GM19099 (cell line): Measurements from ENCODE around the gene CTLA4.

Source experiments
- POLR2A ChIP-seq: IDR thresholded peaks from 3 replicates; pipeline ENCODE4 v1.6.1; 2011; ENCODE audit warnings: low read depth; ENCODE audit not compliant: insufficient read length; ENCODE audit errors: extremely low read depth

Gene CTLA4

DNA sequence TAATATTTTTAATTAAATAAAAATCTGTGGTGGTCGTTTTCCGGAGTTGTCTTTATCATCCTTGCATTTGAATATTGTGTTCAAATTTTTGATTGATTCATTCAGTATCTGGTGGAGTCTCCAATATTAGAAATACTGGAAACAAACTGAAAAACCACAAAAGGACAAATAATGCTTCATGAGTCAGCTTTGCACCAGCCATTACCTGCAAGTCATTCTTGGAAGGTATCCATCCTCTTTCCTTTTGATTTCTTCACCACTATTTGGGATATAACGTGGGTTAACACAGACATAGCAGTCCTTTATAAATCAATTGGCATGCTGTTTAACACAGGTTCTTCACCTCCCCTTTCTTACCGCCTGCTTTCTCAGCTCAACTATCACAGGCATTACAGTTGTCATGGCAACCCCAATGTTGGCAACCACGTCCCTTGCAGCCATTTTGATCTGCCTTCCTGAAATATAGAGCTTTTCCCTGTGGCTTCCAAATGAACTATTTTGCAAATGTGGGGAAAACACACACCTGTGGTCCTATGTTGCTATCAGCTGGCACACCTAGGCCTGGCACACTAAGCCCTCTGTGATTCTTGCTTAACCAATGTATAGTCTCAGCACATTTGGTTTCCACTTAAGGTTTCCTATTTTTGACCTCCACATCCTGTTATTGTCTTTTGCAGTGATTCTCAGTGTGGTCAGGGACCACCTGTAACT lies 6.5 kb downstream of the CTLA4 start:
- no peak for TF ChIP-seq POLR2A

GRCh38 chr2:203875471-203875870 lies 7.9 kb downstream of the CTLA4 start:
- TF ChIP-seq POLR2A: no peak

DNA sequence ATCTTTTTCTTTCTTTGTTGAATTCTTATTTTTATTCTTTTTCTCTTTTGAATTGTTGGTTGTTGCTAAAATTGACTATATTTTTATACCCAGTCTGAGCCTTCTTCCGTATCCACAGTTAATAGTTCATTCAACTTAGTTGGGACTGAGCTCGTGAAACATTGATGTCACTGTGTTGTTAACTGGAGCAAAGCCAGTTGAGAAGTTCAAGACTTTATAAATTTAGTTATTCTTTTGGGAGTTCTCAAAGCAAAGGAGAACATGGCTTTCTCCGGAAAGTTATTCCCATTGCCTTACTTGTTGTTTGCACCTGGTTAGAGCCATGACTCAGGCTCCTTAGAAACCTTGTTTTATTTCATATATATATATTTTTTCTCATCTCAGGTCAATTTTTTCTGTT lies 8.8 kb downstream of the CTLA4 start:
- no peak for TF ChIP-seq POLR2A

GRCh38 chr2:203878063-203878462 lies 10.5 kb downstream of the CTLA4 start:
- TF ChIP-seq POLR2A: no peak

GRCh38 chr2:203880557-203881125 lies 13.1 kb downstream of the CTLA4 start:
- TF ChIP-seq POLR2A: no peak

DNA sequence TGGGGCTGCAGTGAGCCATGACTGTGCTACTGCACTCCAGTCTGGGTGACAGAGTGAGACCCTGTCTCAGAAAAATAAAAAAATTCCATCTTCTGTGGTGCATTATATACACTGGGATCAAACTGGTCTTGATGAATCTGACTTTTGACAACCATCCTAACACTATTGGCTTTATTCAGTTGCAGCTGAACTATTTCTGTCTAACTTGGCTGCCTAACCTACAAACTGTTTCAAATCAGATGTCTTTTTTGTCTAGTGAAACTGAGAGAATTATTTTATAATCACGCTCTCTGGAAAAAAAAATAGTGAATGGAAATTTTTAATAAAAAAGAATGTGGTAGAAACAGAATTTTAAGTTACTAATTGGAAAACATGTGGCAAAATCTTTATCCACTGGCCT lies 15.0 kb downstream of the CTLA4 start:
- TF ChIP-seq POLR2A: no peak

GRCh38 chr2:203886661-203887151 lies 19.1 kb downstream of the CTLA4 start:
- no peak for TF ChIP-seq POLR2A

GRCh38 chr2:203887677-203888076 lies 20.1 kb downstream of the CTLA4 start:
- no peak for TF ChIP-seq POLR2A

DNA sequence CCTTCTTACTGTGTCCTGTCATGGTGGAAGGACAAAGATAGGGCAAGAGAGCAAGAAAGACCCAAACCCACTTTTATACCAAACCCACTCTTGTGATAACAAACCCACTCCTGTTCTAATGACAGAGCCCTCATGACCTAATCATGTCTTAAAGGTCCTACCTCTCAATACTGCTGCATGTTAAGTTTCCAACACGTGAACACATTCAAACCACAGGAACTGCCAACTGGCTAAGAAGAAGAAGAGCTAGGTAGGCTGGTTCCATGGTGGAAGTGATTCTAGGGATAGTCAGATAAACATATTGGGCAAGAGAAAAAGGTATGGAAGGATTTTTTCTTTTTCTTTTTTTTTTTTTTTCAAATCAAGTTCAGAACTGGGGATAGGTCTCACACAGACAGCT lies 22.0 kb downstream of the CTLA4 start:
- no peak for TF ChIP-seq POLR2A

- no peak for TF ChIP-seq POLR2A
These were observed 22.4 kb downstream of the CTLA4 start for GRCh38 chr2:203889944-203890343.

GRCh38 chr2:203890733-203891132 lies 23.2 kb downstream of the CTLA4 start:
- TF ChIP-seq POLR2A: no peak

GRCh38 chr2:203891474-203891873 lies 23.9 kb downstream of the CTLA4 start:
- TF ChIP-seq POLR2A: no peak

DNA sequence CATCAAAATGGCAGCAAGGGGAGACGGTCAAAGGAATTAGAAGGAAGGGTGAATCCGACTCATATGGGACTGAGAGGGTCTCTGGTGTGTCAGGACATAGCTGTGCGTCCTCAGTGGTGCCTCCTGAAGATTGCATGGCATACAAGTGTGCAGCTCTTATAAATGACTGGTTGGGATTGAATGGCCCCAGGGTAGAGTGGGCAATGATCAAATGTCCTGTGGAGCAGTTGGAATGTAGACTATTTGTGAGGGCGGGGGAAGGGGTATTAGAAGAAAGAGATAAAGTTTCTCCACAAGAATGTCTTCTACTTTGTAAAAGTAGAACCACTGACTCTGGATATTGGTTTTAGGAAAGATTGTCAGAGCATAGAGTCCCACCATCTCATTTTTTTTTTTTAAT lies 24.6 kb downstream of the CTLA4 start:
- no peak for TF ChIP-seq POLR2A

DNA sequence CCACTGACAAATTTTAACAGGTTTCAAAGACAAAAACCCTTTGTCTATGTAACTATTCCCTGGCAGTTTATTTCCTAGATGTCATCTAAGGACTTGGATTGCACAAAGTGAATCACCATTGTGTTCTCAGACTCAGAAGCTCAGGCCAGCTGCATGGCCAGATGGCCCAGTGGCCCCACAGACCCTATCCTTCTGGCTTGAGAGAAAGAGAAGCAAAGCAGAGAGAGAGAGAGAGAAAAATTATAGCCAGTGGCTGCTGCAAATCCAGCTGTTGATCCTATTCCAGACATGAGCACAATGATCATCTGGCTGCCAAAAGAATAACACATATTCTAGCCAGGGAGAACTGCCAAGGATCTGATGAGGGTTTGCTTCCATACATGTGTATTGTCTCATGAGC lies 25.8 kb downstream of the CTLA4 start:
- TF ChIP-seq POLR2A: no peak

GRCh38 chr2:203893840-203894239 lies 26.3 kb downstream of the CTLA4 start:
- no peak for TF ChIP-seq POLR2A

DNA sequence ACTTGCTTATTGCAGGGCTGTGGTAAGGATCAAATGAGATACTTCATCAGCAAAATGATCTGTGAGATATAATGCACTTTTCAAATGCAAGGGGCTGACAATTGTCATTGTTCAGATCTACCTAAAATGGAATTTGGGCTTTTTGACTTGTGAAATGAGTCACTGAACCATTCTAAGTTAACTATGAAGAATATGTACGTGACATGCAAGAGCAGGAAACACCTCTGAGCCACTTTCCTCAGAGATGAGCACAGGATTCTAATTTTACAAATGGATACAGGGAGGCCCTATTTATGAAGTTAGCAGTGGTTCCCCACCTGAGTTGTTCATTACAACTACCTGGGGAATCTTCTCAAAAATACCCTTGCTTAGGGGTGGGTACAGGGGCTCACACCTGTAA lies 26.7 kb downstream of the CTLA4 start:
- no peak for TF ChIP-seq POLR2A
